Effector memory CD4-positive, alpha-beta T cell (primary cell): Measurements from ENCODE around the gene ACE.

Experiments used
- DNase-seq, 3 donors: peaks; one replicate each; pipeline ENCODE4 v3.0.0-alpha.2; 2020
- H3K27ac ChIP-seq: 2 replicates; pipeline ENCODE4 v1.7.0; 2013; ENCODE audit warnings: mild to moderate bottlenecking, low read length, moderate library complexity; ENCODE audit not compliant: insufficient read depth, poor library complexity, severe bottlenecking
- H3K27me3 ChIP-seq: replicated peaks from 2 replicates; pipeline ENCODE4 v1.7.0; 2013; ENCODE audit warnings: mild to moderate bottlenecking, low read length; ENCODE audit not compliant: insufficient read depth, control insufficient read depth, poor library complexity, severe bottlenecking
- H3K36me3 ChIP-seq: 2 replicates; pipeline ENCODE4 v1.7.0; 2013; ENCODE audit warnings: mild to moderate bottlenecking, low read length, moderate library complexity; ENCODE audit not compliant: control insufficient read depth, insufficient read depth
- H3K4me1 ChIP-seq: 2 replicates; pipeline ENCODE4 v1.7.0; 2013; ENCODE audit warnings: low read length, mild to moderate bottlenecking; ENCODE audit not compliant: control insufficient read depth, insufficient read depth, poor library complexity, severe bottlenecking
- H3K4me3 ChIP-seq: 2 replicates; pipeline ENCODE4 v1.7.0; 2013; ENCODE audit warnings: low read length, low read depth, mild to moderate bottlenecking; ENCODE audit not compliant: insufficient read depth, poor library complexity, severe bottlenecking
- H3K9me3 ChIP-seq: 2 replicates; pipeline ENCODE4 v1.7.0; 2013; ENCODE audit warnings: mild to moderate bottlenecking, low read length, moderate library complexity; ENCODE audit not compliant: control insufficient read depth

The ACE gene

DNA sequence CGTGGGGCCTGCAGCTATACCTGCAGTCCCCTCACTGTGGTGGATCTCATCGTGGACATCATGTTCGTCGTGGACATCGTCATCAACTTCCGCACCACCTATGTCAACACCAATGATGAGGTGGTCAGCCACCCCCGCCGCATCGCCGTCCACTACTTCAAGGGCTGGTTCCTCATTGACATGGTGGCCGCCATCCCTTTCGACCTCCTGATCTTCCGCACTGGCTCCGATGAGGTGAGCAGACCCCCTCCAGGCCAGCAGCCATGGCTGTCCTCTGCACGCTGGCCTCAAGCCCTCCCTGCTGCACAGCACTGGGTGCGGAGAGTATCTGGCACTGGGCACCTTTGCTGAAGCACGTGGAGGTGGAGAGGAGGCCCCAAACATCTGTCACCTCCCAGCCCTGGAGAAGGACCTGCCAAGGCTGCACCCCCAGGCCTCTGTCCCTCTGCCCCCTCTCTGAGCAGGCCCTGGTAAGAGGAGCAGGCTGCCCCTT lies 57.3 kb downstream of the ACE start:
- Histone ChIP-seq H3K4me3 (no peak overlapping the region), H3K36me3 (no peaks in the 10 kb centered on the region), H3K27ac (no peak overlapping the region), H3K4me1 (peaks cover 6% of the 10 kb centered on the region), H3K9me3 (no peaks in the 10 kb centered on the region), H3K27me3 (peaks cover 6% of the 10 kb centered on the region)
- no peak for DNase-seq

GRCh38 chr17:63534816-63535455 lies 58.1 kb downstream of the ACE start:
- Histone ChIP-seq H3K36me3 (no peaks in the 10 kb centered on the region), H3K4me1 (peaks cover 6% of the 10 kb centered on the region), H3K27me3 (peaks cover 6% of the 10 kb centered on the region), H3K4me3 (no peak overlapping the region), H3K27ac (no peak overlapping the region), H3K9me3 (no peaks in the 10 kb centered on the region)
- no peak for DNase-seq

DNA sequence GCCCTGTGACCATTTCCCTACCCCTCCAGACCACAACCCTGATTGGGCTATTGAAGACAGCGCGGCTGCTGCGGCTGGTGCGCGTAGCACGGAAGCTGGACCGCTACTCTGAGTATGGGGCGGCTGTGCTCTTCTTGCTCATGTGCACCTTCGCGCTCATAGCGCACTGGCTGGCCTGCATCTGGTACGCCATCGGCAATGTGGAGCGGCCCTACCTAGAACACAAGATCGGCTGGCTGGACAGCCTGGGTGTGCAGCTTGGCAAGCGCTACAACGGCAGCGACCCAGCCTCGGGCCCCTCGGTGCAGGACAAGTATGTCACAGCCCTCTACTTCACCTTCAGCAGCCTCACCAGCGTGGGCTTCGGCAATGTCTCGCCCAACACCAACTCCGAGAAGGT lies 58.8 kb downstream of the ACE start:
- Histone ChIP-seq H3K27me3 (peaks cover 6% of the 10 kb centered on the region), H3K36me3 (no peaks in the 10 kb centered on the region), H3K9me3 (no peaks in the 10 kb centered on the region), H3K4me1 (peaks cover 6% of the 10 kb centered on the region), H3K4me3 (no peak overlapping the region), H3K27ac (no peak overlapping the region)
- no peak for DNase-seq

GRCh38 chr17:63537001-63537400 lies 60.1 kb downstream of the ACE start:
- H3K9me3 ChIP-seq, result no peaks in the 10 kb centered on the region
- DNase-seq, result no peak
- H3K4me1 ChIP-seq, result peaks cover 6% of the 10 kb centered on the region
- no peaks in the 10 kb centered on the region for H3K36me3 ChIP-seq
- no peak overlapping the region for H3K27ac ChIP-seq
- H3K4me3 ChIP-seq, result no peak overlapping the region
- peaks cover 6% of the 10 kb centered on the region for H3K27me3 ChIP-seq

DNA sequence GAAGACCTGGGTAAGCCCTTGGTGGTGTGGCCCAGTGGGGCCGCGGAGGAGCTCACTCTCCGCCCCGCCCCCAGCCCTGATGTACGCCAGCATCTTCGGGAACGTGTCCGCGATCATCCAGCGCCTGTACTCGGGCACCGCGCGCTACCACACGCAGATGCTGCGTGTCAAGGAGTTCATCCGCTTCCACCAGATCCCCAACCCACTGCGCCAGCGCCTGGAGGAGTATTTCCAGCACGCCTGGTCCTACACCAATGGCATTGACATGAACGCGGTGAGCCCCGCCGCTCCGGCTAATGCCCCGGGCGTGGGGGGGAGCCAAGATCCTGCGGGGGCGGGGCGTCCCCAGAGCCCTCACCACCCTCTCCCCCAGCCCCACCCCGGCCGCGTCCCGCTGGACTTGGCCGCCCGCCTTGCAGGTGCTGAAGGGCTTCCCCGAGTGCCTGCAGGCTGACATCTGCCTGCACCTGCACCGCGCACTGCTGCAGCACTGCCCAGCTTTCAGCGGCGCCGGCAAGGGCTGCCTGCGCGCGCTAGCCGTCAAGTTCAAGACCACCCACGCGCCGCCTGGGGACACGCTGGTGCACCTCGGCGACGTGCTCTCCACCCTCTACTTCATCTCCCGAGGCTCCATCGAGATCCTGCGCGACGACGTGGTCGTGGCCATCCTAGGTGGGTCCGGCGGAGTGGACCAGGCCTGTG lies 61.3 kb downstream of the ACE start:
- Histone ChIP-seq H3K9me3 (no peaks in the 10 kb centered on the region), H3K27me3 (peaks cover 6% of the 10 kb centered on the region), H3K4me3 (no peak overlapping the region), H3K4me1 (peaks cover 6% of the 10 kb centered on the region), H3K27ac (no peak overlapping the region), H3K36me3 (no peaks in the 10 kb centered on the region)
- no peak for DNase-seq

DNA sequence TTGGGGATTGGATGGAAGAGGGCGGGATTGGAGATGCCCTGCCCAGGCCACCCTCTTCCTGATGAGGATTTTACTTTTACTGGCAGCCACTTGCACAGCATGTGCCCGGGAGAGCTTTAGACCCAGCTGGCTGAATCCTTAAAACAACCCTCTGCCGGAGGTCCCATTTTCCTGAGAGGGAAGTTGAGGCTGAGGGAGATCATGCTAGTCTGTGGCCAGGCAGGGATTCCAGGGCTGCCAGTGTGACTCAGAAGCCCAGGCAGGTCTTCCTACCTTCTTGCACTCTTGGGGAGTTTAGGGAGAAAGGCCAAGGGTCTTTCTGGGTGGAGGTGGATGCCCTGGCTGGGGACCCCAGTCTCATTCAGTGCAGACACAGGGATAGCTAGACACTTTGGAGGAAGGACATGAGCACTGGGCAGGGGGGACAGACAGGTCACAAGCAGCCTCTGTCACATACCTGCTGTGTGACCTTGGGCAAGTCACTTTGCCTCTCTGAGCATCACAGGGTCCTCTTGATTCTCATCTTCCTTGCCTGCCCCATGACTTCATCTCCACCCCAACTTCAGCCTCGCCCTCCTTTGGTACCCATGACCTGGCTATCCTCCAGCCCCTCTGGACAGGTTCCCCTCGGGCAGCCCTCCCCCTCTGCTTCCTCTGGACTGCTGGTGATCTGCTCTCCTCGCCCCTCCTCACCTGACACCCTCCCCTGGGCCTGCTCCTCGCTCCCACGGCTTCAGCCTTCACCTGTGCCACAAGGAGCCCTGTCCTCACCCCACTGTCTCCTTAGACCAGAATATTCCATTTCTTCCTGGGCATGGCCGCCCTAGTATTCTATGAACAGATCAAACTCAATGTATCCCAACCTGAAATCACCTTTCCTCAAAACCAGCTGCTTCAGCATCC lies 62.1 kb downstream of the ACE start:
- H3K9me3 ChIP-seq, result no peaks in the 10 kb centered on the region
- peaks cover 6% of the 10 kb centered on the region for H3K4me1 ChIP-seq
- no peak overlapping the region for H3K4me3 ChIP-seq
- H3K36me3 ChIP-seq, result no peaks in the 10 kb centered on the region
- H3K27ac ChIP-seq, result no peak overlapping the region
- H3K27me3 ChIP-seq, result peaks cover 6% of the 10 kb centered on the region
- no peak for DNase-seq

GRCh38 chr17:63540590-63540989 lies 63.7 kb downstream of the ACE start:
- Histone ChIP-seq H3K27ac (no peak overlapping the region), H3K4me1 (peaks cover 6% of the 10 kb centered on the region), H3K27me3 (peaks cover 6% of the 10 kb centered on the region), H3K4me3 (no peak overlapping the region), H3K36me3 (no peaks in the 10 kb centered on the region), H3K9me3 (no peaks in the 10 kb centered on the region)
- no peak for DNase-seq

GRCh38 chr17:63542218-63542545 lies 65.3 kb downstream of the ACE start:
- Histone ChIP-seq H3K9me3 (no peaks in the 10 kb centered on the region), H3K27me3 (peaks cover 6% of the 10 kb centered on the region), H3K4me3 (no peak overlapping the region), H3K36me3 (no peaks in the 10 kb centered on the region), H3K27ac (no peak overlapping the region), H3K4me1 (peaks cover 6% of the 10 kb centered on the region)
- no peak for DNase-seq

DNA sequence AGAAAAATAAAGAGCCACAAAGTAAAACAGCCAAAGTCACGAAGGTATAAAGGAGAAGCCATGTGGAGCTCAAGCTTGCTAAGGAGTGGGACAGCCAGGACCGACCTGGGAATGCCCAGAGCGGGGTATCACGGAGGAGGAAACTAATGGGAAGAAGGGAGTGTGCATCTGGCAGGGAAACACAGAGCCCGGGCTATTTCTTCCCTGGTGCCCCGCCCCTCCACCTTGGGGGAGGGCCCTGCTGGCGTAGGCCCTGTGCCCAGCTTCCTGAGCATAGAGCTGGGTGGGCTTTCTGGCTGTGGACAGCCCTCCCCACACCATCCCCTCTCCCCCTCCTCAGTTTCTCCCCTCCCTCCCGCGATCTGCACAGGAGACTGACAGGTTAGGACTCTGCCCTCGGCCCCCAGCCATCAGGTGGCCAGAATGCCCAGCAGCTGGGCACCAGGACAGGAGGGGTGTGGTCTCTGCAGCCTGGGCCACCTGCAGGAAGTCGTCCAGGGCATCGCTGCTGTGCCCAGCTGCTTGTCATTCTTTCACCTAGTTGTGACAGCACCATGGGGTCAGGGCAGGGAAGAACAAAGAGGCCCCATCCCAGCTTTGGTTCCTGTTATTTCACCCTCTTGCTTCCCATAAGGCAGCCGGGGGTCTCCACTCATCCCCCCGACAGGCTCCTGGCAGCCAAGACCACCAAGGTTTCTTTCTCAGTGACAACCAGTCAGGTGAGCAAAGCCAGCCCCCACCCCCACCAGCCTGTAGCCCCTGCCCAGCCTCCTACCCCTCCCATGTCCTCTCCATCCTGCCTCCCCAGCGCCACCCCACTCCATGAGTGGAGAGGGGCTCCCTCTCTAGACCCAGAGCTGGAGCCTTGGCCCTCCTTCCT lies 66.3 kb downstream of the ACE start:
- H3K4me3 ChIP-seq, result no peak overlapping the region
- H3K4me1 ChIP-seq, result peaks cover 4% of the 10 kb centered on the region
- no peaks in the 10 kb centered on the region for H3K36me3 ChIP-seq
- no peak overlapping the region for H3K27ac ChIP-seq
- H3K27me3 ChIP-seq, result peaks cover 5% of the 10 kb centered on the region
- no peaks in the 10 kb centered on the region for H3K9me3 ChIP-seq
- DNase-seq, result no peak
